Measurements from ENCODE around the gene IKZF5. TPM values are rescaled to one million over a fixed set of nuclear protein-coding genes. Genes with fewer than 3 reads are reported as not detected.

Gene IKZF5
- total and polyA plus RNA-seq, 2 experiments from 2014 or later: 6.9 to 10.5 TPM

- no peak for TF ChIP-seq ZNF462 (CRISPR knock-in tag; IDR thresholded peaks at IDR 0.05)
- no peak for TF ChIP-seq POLR2AphosphoS5 (IDR thresholded peaks at IDR 0.05; ENCODE audit: low read depth)
- TF ChIP-seq EZH2 (IDR thresholded peaks at IDR 0.05; ENCODE audit: low read depth, unreplicated experiment): no peak
These were observed 4.3 kb downstream of the IKZF5 start (continued) for GRCh38 chr10:123004298-123004697.

- Histone ChIP-seq H3K27ac (ENCODE audit: low read depth) (no peak overlapping the region), H4K20me1 (replicated peaks; ENCODE audit: insufficient read depth) (peaks cover 25% of the 10 kb centered on the region), H3K27me3 (ENCODE audit: insufficient read depth) (no peaks in the 10 kb centered on the region), H3K4me1 (ENCODE audit: insufficient read depth) (no peaks in the 10 kb centered on the region), H3F3A (replicated peaks; ENCODE audit: low read depth) (no peaks in the 10 kb centered on the region), H3K36me3 (ENCODE audit: insufficient read depth) (no peaks in the 10 kb centered on the region), H3K4me3 (no peak overlapping the region), H3K9me2 (ENCODE audit: insufficient read depth) (no peaks in the 10 kb centered on the region), H2AFZ (no peak overlapping the region), H3K79me2 (replicated peaks; ENCODE audit: insufficient read depth) (peaks cover 75% of the 10 kb centered on the region), H3K4me2 (no peak overlapping the region)
- H3K4me1 Mint-ChIP-seq: peaks cover 11% of the 10 kb centered on the region
- no peak overlapping the region for H3K4me3 Mint-ChIP-seq
- DNase-seq (ENCODE audit: low spot score) (no peak), ATAC-seq (no peak)
- TF ChIP-seq JUNB (IDR thresholded peaks at IDR 0.05; ENCODE audit: unreplicated experiment) (no peak), ETS1 (IDR thresholded peaks at IDR 0.05) (no peak), EZH2 (IDR thresholded peaks at IDR 0.05; ENCODE audit: low read depth, unreplicated experiment) (no peak), CTCF (conservative IDR thresholded peaks at IDR 0.05; ENCODE audit: low read depth in 2 of 2) (no peak), ZNF331 (CRISPR knock-in tag; IDR thresholded peaks at IDR 0.05; ENCODE audit: low read depth) (no peak), EZH2phosphoT487 (IDR thresholded peaks at IDR 0.05; ENCODE audit: unreplicated experiment) (no peak), ZNF114 (CRISPR knock-in tag; IDR thresholded peaks at IDR 0.05) (no peak), CREB1 (CRISPR knock-in tag; IDR thresholded peaks at IDR 0.05; ENCODE audit: low read depth) (no peak), REST (IDR thresholded peaks at IDR 0.05; ENCODE audit: unreplicated experiment) (no peak)
- peaks cover 10% of the 10 kb centered on the region; the same call in 1 of the 3 replicates for H3K36me3 Mint-ChIP-seq (ENCODE audit: low read depth)
- no peaks in the 10 kb centered on the region for H3K27me3 Mint-ChIP-seq (ENCODE audit: insufficient read depth, low read depth, poor library complexity)
- H3K27ac Mint-ChIP-seq: no peak overlapping the region
- no peaks in the 10 kb centered on the region for H3K9me3 Mint-ChIP-seq
These were observed 7.2 kb downstream of the IKZF5 start for GRCh38 chr10:123001370-123001769.

Measured in GM23338 (cell line).